ENCODE measurements around the gene FAP. TPM values are rescaled to one million over a fixed set of nuclear protein-coding genes. Genes with fewer than 3 reads are reported as not detected.

The FAP gene
- total RNA-seq, 1 donor from 2014 or later, result not detected

DNA sequence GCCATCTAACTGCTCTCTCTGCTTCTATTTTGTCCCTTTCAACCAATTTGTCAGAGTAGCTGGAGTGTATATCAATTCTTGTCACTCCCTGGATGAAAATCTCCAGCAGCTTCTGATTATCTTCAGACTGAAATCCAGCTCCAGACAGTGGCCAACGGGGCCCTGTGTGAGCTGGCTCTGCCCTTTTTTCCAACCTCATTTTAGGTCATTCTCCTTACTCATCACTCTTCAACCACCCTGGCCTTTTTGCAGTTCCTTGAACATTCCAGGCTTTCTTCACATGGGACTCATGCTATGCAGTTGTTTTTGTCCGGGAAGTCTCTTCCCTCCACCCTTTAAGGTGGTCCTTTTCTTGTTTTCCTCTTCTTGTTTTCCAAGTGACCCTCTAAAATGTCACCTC is 15.4 kb upstream of the FAP start:
- H3K4me3 Mint-ChIP-seq (ENCODE audit: low read depth), result no peak overlapping the region
- no peaks in the 10 kb centered on the region for H3K4me1 Mint-ChIP-seq (ENCODE audit: low read depth)
- H3K27ac Mint-ChIP-seq, result no peak overlapping the region
- no peak for DNase-seq (ENCODE audit: low spot score, unreplicated experiment)
- H3K9me3 Mint-ChIP-seq (ENCODE audit: low read depth), result no peaks in the 10 kb centered on the region
- no peaks in the 10 kb centered on the region for H3K27me3 Mint-ChIP-seq
- TF ChIP-seq, protein P1, sequence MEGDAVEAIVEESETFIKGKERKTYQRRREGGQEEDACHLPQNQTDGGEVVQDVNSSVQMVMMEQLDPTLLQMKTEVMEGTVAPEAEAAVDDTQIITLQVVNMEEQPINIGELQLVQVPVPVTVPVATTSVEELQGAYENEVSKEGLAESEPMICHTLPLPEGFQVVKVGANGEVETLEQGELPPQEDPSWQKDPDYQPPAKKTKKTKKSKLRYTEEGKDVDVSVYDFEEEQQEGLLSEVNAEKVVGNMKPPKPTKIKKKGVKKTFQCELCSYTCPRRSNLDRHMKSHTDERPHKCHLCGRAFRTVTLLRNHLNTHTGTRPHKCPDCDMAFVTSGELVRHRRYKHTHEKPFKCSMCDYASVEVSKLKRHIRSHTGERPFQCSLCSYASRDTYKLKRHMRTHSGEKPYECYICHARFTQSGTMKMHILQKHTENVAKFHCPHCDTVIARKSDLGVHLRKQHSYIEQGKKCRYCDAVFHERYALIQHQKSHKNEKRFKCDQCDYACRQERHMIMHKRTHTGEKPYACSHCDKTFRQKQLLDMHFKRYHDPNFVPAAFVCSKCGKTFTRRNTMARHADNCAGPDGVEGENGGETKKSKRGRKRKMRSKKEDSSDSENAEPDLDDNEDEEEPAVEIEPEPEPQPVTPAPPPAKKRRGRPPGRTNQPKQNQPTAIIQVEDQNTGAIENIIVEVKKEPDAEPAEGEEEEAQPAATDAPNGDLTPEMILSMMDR (IDR thresholded peaks at IDR 0.05; ENCODE audit: unreplicated experiment), result no peak
- no peaks in the 10 kb centered on the region for H3K36me3 Mint-ChIP-seq (ENCODE audit: insufficient read depth)

DNA sequence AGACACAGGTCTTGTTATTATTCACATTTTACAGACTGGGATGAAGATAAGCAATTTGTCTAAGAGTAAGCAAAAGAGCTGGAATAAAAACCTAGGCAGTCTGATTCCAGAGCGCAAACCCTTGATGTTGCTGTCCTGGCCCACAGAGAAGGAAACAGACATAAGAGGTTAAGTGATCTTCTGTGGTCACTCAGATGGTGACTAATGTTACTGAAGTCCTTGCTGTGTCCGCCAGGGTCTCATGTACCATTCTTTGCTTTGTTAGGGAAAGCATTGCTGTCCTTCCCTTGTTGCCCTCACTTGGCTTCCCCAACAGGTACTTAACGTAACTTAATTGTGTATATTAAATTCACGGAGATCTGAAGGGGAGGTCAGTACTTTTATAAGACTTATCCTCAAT is 14.9 kb upstream of the FAP start:
- H3K9me3 Mint-ChIP-seq (ENCODE audit: low read depth), result no peaks in the 10 kb centered on the region
- H3K36me3 Mint-ChIP-seq (ENCODE audit: insufficient read depth), result no peaks in the 10 kb centered on the region
- H3K4me3 Mint-ChIP-seq (ENCODE audit: low read depth), result no peak overlapping the region
- TF ChIP-seq, protein P1 (IDR thresholded peaks at IDR 0.05; ENCODE audit: unreplicated experiment), result no peak
- H3K4me1 Mint-ChIP-seq (ENCODE audit: low read depth), result no peaks in the 10 kb centered on the region
- no peak for DNase-seq (ENCODE audit: low spot score, unreplicated experiment)
- no peaks in the 10 kb centered on the region for H3K27me3 Mint-ChIP-seq
- no peak overlapping the region for H3K27ac Mint-ChIP-seq

DNA sequence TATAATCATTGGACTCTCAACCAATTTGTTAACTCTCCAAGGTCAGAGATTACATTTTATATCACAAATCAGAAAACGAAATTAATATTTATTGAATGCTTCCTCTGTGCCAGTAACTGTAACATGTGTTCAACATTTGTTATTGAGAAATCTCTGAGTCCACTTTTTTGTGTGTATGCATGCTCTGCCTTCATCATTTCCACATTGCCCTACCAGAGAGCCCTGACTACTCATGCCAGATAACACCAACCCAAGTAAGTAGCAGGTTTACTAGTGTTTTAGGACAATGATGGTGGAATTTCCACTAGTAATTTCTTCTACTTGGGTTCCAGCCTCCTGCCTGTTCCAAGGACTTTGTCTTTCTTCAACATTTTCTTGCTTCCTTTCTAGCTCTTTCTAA is 14.2 kb upstream of the FAP start:
- Mint-ChIP-seq H3K27me3 (no peaks in the 10 kb centered on the region), H3K27ac (no peak overlapping the region), H3K4me3 (ENCODE audit: low read depth) (no peak overlapping the region), H3K4me1 (ENCODE audit: low read depth) (no peaks in the 10 kb centered on the region), H3K36me3 (ENCODE audit: insufficient read depth) (no peaks in the 10 kb centered on the region), H3K9me3 (ENCODE audit: low read depth) (no peaks in the 10 kb centered on the region)
- TF ChIP-seq, protein P1 (IDR thresholded peaks at IDR 0.05; ENCODE audit: unreplicated experiment), result no peak
- no peak for DNase-seq (ENCODE audit: low spot score, unreplicated experiment)

DNA sequence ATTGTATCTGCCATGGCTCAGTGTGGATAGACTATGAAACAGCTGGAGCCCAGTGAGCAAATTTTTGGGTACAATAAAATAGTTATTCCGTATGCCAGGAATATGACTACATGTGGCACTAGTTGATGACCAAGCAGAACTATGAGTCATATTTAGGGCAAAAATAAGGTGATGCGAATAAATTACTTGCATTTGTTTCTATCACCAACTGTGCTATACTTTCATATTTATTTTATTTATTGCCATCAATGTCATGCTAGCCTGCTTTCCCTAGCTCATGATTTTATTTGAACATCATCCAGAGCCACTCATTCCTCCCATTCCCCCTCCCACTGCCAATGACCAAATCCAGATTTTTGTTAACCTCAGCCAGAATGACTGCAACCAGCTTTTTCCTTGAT is 13.3 kb upstream of the FAP start:
- H3K36me3 Mint-ChIP-seq (ENCODE audit: insufficient read depth), result no peaks in the 10 kb centered on the region
- TF ChIP-seq, protein P1 (IDR thresholded peaks at IDR 0.05; ENCODE audit: unreplicated experiment), result no peak
- DNase-seq (ENCODE audit: low spot score, unreplicated experiment), result no peak
- no peaks in the 10 kb centered on the region for H3K27me3 Mint-ChIP-seq
- H3K27ac Mint-ChIP-seq, result no peak overlapping the region
- H3K4me1 Mint-ChIP-seq (ENCODE audit: low read depth), result no peaks in the 10 kb centered on the region
- no peaks in the 10 kb centered on the region for H3K9me3 Mint-ChIP-seq (ENCODE audit: low read depth)
- no peak overlapping the region for H3K4me3 Mint-ChIP-seq (ENCODE audit: low read depth)

DNA sequence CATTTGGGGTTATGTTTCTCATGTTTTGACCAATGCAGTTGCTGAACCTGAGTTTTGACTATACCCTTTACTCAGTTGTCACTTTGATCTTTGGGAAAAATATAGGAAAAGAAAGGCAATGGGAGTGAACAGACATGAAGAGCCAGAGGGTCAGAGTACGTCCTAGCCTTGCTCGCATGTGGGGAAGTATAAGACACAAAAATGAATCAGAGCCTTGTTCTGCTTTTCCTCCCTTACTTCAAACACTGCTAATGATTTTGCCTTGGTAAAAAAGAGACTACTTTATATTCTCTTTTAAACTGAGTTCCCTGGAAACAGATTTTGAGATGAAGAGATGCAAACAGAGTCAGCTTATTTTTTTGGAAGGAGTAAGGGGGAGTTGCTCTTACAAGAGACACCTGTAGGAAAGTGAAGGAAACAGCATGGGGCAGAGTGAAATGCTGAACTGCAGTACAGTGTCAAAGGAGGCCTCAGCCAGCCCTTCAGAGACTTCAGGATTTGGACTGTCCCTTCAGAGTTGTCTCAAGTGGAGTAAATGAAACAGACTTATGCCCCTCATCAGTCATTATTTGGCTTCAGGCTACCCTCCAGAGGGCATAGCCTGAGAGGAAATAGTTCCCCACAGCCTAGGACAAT is 11.1 kb upstream of the FAP start:
- H3K27ac Mint-ChIP-seq, result no peak overlapping the region

More for the DNA sequence above, 11.1 kb upstream of the FAP start:
- Mint-ChIP-seq H3K4me1 (ENCODE audit: low read depth) (no peaks in the 10 kb centered on the region), H3K27me3 (no peaks in the 10 kb centered on the region), H3K4me3 (ENCODE audit: low read depth) (no peak overlapping the region), H3K36me3 (ENCODE audit: insufficient read depth) (no peaks in the 10 kb centered on the region), H3K9me3 (ENCODE audit: low read depth) (no peaks in the 10 kb centered on the region)
- DNase-seq (ENCODE audit: low spot score, unreplicated experiment), result no peak
- TF ChIP-seq, protein P1 (IDR thresholded peaks at IDR 0.05; ENCODE audit: unreplicated experiment), result no peak

Data from progenitor cell of endocrine pancreas (in vitro differentiated cells).